NCI-H748 (cell line): Measurements from ENCODE around the gene POU2F3.

ENCODE experiments used
- DNase-seq: peaks from one replicate; lab custom pipeline; 2025; ENCODE audit not compliant: unreplicated experiment; lab: John Stamatoyannopoulos, UW

POU2F3 gene

GRCh38 chr11:120210626-120211521, 29.1 kb upstream of the POU2F3 start, which contains the start of gene OAF:
Gene OAF (plus strand): TSS chr11:120211032. CDS start chr11:120211280, 248 bp downstream.
- peak; percentile 63 for DNase-seq

GRCh38 chr11:120211522-120212258, 28.2 kb upstream of the POU2F3 start:
- DNase-seq, result no peak

GRCh38 chr11:120212259-120212878, 27.6 kb upstream of the POU2F3 start:
- DNase-seq, result no peak

GRCh38 chr11:120212926-120213325, 27.0 kb upstream of the POU2F3 start:
- DNase-seq, result no peak

GRCh38 chr11:120214581-120214980, 25.4 kb upstream of the POU2F3 start:
- DNase-seq, result no peak

- DNase-seq, result no peak
Measured at GRCh38 chr11:120215634-120216033, 24.3 kb upstream of the POU2F3 start.

GRCh38 chr11:120216426-120217102, 23.4 kb upstream of the POU2F3 start:
- DNase-seq, result no peak

GRCh38 chr11:120217526-120217925, 22.4 kb upstream of the POU2F3 start:
- no peak for DNase-seq

- no peak for DNase-seq
Measured at GRCh38 chr11:120217941-120218694, 21.8 kb upstream of the POU2F3 start.

GRCh38 chr11:120218695-120219033, 21.3 kb upstream of the POU2F3 start:
- no peak for DNase-seq

- DNase-seq, result no peak
Measured at GRCh38 chr11:120219232-120219937, 20.6 kb upstream of the POU2F3 start.

- DNase-seq, result no peak
Measured at GRCh38 chr11:120219938-120220746, 19.8 kb upstream of the POU2F3 start.

GRCh38 chr11:120220747-120221037, 19.2 kb upstream of the POU2F3 start:
- no peak for DNase-seq

- no peak for DNase-seq
Measured at GRCh38 chr11:120221115-120221752, 18.7 kb upstream of the POU2F3 start.

GRCh38 chr11:120222916-120223315, 17.0 kb upstream of the POU2F3 start:
- DNase-seq, result no peak

- DNase-seq, result no peak
Measured at GRCh38 chr11:120223793-120224192, 16.1 kb upstream of the POU2F3 start.

GRCh38 chr11:120224361-120224760, 15.6 kb upstream of the POU2F3 start:
- DNase-seq, result no peak

GRCh38 chr11:120224972-120225909, 14.7 kb upstream of the POU2F3 start:
- DNase-seq, result no peak
